HG02884 (cell line): ENCODE measurements around the gene DOCK8.

ENCODE experiments used
- ATAC-seq: cut with Tn5 transposase; IDR thresholded peaks from one replicate; pipeline ENCODE4 v1.9.1; 2021; ENCODE audit warnings: mild to moderate bottlenecking, moderate library complexity; ENCODE audit not compliant: unreplicated experiment

The DOCK8 gene

DNA sequence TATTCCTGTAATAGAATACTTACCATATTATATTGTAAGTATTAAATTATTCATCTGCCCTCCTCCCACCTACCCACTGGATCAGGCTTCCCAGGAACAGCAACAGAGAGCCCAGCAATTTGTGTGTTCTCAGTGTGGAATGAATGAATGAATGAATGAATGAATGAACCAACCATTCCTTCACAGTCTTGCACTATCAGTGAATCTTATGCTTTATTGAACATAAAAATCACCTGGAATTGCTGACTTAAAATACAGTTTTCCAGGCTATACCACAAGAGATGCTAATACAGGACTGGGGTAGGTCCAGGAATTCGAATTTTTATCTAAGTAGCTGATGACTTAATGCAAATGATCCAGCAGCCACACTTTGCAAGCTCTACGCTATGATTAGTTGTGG, 51.6 kb downstream of the DOCK8 start:
- no peak for ATAC-seq

DNA sequence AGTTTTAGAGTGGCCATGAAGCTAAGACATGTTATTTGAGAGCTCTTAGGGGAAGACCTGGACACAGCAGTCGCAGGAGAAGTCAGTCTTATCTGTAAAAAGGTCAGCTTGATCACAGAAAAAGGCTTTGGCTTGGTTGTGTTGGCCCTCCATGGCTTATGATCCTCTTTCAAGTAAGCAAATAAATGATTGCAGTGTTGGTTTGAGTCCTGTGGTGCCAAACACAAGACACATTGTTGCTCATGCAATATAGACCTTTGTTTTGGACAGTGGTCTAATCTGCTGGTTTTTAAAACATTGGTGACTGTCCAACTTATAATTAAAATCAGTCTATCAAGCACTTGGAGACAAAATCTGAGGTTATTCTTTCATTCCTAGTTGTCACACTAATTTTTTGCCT, 54.0 kb downstream of the DOCK8 start:
- ATAC-seq = no peak

DNA sequence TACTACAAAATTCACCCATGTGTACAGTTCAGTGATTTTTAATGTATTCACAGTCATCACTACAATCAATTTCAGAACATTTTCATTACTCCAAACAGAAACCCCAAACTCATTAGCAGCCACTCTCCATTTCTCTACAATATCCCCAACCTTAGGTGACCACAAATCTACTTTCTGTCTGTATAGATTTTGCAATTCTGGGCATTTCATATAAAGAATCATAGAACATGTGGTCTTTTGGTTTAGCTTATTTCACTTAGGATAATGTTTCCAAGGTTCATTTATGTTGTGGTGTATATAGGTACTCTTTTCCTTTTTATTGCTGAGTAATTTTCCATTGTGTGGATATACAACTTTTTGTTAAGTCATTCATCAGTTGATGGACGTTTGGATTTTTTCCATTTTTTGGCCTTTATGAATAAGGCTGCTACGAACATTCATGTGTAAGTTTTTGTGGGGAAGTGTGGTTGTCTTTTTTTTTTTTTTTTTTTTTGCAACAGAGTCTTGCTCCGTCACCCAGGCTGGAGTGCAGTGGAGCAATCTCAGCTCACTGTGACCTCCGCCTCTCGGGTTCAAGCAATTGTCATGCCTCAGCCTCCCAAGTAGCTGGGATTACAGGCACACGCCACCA, 54.5 kb downstream of the DOCK8 start:
- ATAC-seq = no peak

DNA sequence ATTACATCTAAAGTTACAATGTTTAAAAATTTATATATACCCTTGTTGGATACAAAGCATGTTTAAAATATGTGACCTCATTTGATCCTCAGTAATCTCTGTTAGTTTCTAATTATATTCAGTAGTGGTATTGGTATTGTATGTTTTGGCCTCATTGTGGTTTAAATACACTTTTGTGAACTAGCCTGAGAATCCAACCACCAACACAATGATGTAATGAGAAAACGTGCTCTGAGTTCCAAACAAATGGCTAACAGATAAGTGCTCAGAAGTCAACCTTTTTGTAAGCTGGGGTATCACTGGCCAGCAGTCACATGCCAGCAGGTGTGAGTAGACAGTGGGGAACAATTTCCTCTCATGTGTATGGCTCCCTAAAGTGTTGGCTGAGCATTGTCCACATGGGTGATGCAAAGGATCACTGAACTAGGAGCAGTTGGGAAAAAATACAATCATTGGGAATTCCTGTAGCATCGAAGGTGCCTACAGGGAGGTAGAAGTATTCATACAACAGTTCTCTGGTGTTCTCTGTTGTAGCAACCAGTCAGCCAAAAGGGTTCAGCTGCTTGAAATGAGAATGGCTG, 56.1 kb downstream of the DOCK8 start:
- ATAC-seq = no peak

DNA sequence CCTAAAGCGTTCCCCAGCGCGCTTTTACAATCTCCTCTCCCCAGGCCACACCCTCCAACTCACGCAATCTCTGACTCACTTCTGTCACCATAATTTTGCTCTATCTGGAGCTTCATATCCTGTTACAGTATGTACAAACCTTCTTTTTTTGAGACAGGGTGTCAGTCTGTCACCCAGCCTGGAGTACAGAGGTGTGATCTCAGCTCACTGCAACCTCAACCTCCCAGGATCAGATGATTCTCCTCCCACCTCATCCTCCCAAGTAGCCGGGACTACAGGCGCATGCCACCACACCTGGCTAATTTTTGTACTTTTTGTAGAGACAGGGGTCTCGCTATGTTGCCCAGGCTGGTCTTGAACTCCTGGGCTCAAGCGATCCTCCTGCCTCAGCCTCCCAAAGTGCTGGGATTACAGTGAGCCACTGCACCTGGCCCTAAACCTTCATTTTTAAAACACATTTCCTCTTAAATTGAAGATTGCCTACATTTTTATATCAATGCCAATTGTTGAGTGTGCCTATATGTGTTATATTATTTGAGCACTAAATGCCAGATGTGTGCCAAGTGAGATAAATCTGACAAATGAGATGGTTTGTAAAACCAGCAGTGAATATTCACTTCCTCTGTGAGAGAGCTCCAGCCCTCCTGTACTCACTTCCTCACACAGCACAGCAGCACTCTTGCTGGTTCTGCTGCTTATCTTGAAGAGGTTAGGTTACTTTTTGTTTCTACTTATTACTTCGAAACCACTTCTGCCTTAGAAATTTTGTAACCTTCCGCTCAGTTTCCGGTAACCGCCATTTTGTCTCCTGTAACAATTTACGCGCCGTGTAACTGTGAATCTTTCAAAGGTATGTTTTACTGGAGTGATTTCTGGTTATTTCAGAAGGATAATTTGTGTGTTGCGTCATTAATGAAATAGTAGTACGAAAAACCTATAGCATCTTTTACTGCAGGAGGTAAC, 57.9 kb downstream of the DOCK8 start:
- peak; percentile 97 for ATAC-seq

DNA sequence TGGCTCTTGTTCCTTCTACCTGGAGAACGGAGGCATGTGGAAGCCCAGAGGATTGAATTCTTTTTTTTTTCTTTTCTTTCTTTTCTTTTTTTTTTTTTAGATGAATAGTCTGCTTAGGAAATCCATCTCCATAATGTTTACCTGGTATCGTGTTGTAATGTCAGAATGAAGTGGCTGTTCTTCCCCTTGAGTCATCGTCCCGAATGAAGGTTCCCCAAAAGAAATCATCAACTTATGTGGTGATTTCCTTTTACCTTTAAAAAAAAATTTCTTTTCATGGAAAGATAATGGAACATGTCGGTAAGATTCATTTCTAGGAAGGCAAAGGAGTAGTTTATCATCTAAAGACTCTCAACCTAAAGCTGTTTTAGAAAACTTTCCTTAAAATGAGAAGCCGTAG, 59.7 kb downstream of the DOCK8 start:
- no peak for ATAC-seq

DNA sequence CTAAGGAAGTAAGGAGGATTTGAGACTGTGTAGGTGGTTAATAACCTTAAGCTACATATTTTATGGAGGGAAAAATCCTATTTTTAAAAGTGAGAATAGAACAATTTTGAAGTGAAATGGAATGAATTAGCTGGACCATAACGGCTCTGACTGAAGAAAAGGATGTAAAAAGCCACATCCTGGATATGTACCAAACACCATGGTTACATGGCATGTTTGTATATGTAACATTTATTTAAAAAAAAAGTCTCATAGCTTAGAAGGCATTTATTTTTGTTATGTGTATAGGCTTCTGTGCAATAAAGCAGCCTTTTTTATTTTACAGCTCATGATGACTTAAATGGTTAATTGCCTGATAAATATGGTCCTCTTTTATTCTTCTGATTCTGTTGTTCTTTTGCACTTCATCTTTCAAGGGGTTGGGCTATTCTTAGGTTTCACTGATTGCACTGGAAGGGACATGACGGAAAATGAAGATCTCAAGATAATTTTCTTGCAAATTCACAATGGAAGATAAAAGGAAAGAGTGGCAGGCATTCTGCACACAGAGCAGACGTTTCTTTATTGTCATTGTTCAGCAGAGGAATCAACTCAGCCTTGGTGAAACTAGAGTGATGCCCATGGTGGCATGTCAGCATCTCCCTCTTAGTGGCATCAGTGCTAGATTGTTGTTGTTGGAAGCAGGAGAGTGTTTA, 63.1 kb downstream of the DOCK8 start:
- ATAC-seq = no peak

DNA sequence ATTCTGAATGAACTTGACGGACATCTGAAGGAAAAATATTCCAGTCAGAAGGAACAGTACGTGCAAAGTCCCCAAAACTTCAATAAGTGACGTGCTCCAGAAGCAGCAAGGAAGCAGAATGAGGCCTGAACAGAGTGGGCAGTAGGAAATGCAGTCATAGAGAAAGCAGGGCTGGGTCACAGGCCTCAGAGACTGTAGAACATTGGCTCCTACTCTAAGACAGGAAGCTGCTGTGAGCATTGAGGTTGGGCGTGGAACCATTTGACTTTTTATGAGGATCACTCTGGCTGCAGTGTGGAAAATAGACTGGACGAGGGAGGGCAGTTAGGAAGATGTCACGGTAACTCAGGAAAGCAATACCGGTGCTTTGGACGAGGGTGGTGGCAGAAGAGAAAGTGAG, 64.0 kb downstream of the DOCK8 start:
- ATAC-seq = peak; percentile 55

DNA sequence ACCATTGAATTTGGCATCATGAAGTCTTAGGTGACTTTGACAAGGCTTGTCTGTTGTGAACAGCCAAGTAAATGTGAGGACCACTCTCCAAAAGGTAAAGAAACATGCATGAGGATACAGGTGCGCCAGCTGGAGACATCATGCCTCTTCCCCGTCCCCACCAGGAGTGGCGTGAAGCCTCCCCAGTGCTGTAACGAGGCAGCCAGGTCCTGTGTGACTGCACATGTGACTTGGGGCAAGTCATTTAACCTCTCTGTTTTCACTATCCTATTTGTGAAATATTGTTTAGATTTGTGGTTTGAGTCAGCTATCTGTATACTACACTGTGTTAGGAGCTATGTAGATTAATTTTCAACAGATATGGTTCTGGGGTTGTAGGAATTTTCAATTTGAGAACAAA, 65.0 kb downstream of the DOCK8 start:
- no peak for ATAC-seq

DNA sequence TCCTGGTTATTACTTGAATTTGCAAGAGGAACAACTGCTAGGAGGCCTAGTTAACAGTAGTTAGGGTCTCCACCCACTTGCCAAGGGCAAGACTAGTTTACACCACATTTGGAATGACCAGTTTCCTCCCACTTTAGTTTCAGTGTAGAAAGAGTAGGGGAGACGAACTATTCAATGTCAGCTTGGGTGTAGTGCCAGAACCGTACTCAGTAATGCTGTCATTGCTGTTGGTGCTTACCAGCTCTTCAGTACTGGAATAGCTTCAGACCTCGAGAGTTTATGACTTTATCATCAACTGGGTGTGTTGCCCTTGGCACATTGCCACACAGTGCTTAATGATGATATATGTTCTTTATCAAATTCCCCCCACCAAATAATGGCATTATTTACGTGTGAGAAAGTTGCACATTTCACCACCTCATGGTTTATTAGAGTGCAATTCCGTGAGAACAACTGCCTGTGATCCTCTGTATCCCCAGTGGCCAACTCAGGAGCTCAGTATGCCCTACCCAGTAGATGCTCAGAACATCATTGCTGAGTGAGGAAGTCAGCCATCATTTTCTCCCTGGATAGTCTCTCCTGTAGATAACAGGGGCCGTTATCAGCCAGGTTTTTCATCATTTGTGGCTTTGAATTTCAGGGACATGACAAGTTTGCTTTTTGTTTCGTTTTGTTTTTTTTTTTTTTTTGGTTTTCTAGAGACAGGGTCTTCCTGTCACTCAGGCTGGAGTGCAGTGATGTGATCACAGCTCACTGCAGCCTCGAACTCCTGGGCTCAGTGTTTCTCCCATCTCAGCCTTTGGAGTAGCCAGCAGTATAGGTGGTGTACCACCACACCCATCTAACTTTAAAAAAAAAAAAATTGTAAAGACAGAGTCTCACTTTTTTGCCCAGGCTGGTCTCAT, 67.3 kb downstream of the DOCK8 start:
- ATAC-seq = peak; percentile 36

DNA sequence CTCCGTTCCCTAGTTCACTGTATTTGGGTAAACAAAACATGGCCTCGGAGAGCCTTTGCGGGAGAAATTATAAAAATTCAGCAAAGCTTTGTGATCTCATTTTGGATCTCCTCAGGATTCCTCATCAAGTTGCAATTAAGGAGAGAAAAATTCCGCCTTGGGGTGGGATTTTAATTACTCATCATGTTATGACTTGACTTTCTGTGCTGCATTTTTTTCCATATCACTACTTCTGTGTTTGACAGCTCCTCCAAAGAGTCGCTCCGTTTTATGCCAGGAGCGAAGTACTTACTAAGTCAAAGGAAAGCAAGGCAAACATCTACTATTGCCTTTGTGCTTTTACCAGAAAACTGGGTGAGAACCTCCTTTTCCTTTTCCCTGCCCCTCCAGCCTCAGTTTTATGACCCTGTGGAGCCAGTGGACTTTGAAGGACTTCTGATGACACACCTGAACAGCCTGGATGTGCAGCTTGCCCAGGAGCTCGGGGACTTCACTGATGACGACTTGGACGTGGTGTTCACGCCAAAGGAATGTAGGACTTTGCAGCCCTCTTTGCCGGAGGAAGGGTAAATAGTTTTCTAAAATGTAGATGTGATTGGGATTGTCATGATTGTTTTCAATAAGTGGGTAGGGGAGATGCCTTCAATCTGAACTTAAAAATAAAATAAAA, 71.5 kb downstream of the DOCK8 start:
- no peak for ATAC-seq

DNA sequence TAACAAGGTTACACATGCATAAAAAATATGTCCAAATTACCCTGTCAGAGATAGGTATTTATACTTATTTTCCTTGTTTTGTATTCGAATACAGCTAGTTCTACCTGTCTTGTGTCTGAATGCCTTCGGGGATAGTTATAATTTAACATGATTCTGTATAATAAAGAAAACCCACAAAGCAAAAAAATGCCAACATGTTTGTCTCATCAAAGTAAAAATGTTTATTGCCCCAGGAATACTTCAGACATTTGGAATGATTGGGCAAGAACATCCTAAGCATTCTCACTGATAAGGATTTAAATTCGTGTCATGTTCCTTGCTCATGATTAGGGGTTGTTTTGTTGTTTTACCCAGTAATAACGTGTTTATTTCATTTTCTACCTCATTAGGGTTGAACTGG, 74.5 kb downstream of the DOCK8 start:
- no peak for ATAC-seq

DNA sequence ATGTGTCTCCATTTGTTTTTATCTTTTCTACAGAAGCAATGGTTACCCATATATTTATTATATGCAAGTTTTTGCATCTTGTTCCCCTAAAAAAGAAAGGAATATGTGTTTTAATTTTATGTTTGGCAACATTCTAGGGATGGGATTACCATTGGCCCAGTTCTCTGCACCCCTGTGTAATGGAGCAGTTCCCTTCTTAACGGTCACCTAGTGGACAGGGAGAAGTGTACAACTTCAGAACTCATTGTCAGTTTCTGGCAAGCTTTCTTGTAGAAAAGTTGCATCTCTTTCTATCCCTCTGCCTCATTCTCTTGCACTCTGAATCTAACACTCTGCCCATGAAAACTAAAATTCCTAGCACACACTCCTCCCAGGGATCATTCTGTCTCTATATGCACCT, 78.2 kb downstream of the DOCK8 start:
- no peak for ATAC-seq

DNA sequence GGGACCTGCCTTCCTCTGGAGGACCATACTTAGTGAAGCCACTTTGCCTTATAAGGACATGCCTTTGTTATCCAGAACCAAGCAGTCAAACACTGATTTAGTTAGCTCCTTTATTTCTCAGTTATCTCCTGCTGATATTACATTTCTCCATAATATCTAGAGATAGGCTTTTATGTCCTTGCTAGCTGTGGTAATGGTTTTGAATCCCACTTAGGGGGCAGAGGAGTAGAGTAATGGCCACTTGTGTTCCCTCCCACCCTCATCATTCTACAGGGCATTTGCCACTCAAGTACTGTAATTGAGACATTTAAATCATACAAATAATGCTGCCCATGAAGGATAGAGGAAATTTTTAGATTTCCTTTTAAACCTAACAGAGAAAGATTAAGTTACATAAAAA, 80.9 kb downstream of the DOCK8 start:
- no peak for ATAC-seq

DNA sequence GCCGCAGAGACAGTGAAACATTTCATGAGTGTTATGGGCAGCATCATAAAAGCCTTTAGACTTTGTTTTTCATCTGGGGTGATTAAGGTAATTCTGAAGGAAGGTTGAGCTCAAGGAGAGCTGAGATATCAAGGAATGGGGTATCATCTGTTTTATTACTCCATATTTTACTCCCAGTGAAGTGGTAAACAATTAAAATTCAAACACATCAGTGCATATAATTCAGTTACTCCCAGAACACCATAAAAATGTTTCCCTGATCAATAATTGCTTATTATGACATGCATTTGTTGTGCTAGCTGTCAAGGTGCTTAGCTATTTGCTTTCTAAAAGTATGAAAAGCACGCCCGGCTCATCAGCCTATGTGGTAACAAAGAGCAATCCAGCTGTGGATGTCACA, 81.7 kb downstream of the DOCK8 start:
- ATAC-seq = no peak

DNA sequence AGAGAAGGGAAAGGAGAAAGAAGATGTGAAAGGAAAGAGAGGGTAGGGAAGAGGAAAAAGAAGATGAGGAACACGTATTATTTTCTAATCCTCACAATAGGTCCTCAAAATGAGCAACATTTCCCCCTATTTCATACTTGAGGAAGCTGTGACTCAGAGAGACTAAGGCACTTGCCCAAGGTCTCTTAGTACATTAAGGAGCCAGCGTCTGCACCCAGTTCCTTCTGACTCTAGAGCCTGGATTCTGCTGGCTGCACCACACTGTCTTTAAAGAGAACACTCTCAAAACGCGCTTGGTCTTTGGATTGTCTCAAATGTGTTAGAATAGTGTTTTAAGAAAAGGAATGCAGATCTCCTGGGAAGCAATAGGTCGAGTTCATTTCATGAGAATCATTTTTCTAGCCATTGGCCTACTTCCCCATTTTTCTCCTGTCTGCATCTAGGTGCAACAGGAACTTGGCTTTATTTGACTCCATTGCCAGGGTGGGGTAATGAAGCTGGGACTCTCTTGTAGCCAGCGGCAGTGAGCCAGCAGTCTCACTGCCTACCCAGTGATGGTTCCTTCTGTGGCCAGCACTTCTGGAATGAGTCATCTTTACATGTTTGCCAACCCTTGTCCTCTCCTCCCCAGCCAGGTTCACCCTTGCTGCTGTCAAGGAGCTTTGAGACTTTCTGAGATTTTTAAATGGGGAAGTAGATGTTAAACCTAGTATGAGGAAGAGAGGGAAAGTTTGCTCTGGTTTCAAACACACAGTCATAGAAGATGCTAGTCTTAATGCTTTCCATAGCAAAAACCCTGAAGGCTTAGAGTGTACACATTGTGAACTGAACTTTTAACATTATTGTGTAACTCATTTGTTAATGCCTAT, 82.7 kb downstream of the DOCK8 start:
- ATAC-seq = peak; percentile 90

DNA sequence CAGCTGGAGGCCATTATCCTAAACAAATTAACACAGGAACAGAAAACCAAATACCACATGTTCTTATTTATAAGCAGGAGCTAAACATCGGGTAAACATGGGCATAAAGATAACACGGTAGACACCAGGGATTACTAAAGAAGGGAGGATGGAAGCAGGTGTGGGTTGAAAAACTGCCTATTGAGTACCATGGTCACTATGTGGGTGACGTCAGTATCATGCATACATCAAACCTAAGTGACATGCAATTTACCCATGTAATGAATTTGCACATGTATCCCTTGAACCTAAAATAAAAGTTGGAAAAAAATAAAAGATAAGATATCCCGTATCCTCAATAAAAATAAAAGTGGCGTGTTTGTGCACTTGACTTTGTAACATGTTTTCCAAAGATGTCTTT, 88.8 kb downstream of the DOCK8 start:
- ATAC-seq = no peak

DNA sequence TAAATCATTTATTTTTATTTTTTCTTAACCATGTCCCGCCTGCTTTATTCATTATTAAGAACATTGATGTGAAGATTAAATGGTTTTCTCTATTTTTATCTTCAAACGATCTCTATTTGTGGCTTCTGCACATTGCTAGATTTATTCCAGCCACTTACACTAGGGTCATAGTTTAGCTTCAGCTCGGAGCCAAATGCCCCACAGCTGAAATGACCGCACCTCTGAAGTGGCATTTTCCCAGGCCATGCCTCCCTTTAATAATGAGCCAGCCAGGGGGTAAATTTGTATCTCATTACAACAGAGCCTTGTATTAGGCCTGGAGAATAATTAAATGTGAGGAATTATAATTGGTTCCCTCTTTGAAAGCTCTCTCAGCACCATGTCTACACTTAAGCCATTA, 89.4 kb downstream of the DOCK8 start:
- ATAC-seq = no peak
